GM23248 (cell line): ENCODE results near the gene OR2W1. TPM values are rescaled to one million over a fixed set of nuclear protein-coding genes. Genes with fewer than 3 reads are reported as not detected.

Experiments
- DNase-seq: peaks from one replicate; pipeline ENCODE4 v3.0.0-alpha.2; 2015
- H2AFZ ChIP-seq: fragments of 200-600 bp; sonication (generic); 2 replicates; pipeline ENCODE4 v1.6.1; 2016; ENCODE audit warnings: antibody characterized with exemption
- H3F3A ChIP-seq: fragments of 200-600 bp; sonication (generic); 2 replicates; pipeline ENCODE4 v1.6.1; 2016; ENCODE audit warnings: mild to moderate bottlenecking, antibody characterized with exemption, mixed run types; ENCODE audit not compliant: insufficient read depth
- H3K27ac ChIP-seq: fragments of 200-600 bp; sonication (generic); 2 replicates; pipeline ENCODE4 v1.5.1; 2016; ENCODE audit warnings: mild to moderate bottlenecking
- H3K27me3 ChIP-seq: fragments of 200-600 bp; sonication (generic); replicated peaks from 2 replicates; pipeline ENCODE4 v1.6.1; 2016; ENCODE audit warnings: mild to moderate bottlenecking; ENCODE audit not compliant: insufficient read depth
- H3K36me3 ChIP-seq: fragments of 200-600 bp; sonication (generic); 2 replicates; pipeline ENCODE4 v1.6.1; 2016; ENCODE audit warnings: low read depth, mild to moderate bottlenecking
- H3K4me1 ChIP-seq: fragments of 200-600 bp; sonication (generic); 2 replicates; pipeline ENCODE4 v1.6.1; 2016; ENCODE audit warnings: mild to moderate bottlenecking; ENCODE audit not compliant: insufficient read depth
- H3K4me2 ChIP-seq: fragments of 200-600 bp; sonication (generic); one replicate; pipeline ENCODE4 v1.6.1; 2016; ENCODE audit warnings: mild to moderate bottlenecking; ENCODE audit not compliant: unreplicated experiment
- H3K4me3 ChIP-seq: fragments of 200-600 bp; sonication (generic); 2 replicates; pipeline ENCODE4 v1.5.1; 2016; ENCODE audit warnings: mild to moderate bottlenecking
- H3K79me2 ChIP-seq: fragments of 200-600 bp; sonication (generic); 2 replicates; pipeline ENCODE4 v1.6.1; 2016; ENCODE audit warnings: mild to moderate bottlenecking; ENCODE audit not compliant: insufficient read depth
- H3K9ac ChIP-seq: fragments of 200-600 bp; sonication (generic); 2 replicates; pipeline ENCODE4 v1.6.1; 2016; ENCODE audit warnings: mild to moderate bottlenecking
- H3K9me2 ChIP-seq: fragments of 200-600 bp; sonication (generic); 2 replicates; pipeline ENCODE4 v1.6.1; 2016; ENCODE audit warnings: mixed run types, mild to moderate bottlenecking, moderate library complexity; ENCODE audit not compliant: insufficient read depth
- H3K9me3 ChIP-seq: fragments of 200-600 bp; sonication (generic); one replicate; pipeline ENCODE4 v1.6.1; 2017; ENCODE audit warnings: low read depth
- H4K20me1 ChIP-seq: fragments of 200-600 bp; sonication (generic); 2 replicates; pipeline ENCODE4 v1.6.0; 2016; ENCODE audit not compliant: insufficient read depth
- EZH2 ChIP-seq: fragments of 200-600 bp; sonication (generic); IDR thresholded peaks from 2 replicates; pipeline ENCODE4 v1.6.1; 2018; ENCODE audit warnings: antibody characterized with exemption, mild to moderate bottlenecking; ENCODE audit not compliant: insufficient read depth, poor library complexity, severe bottlenecking
- EZH2phosphoT487 ChIP-seq: fragments of 200-600 bp; sonication (generic); IDR thresholded peaks from 2 replicates; pipeline ENCODE4 v1.6.1; 2018; ENCODE audit warnings: antibody characterized with exemption, moderate library complexity, mild to moderate bottlenecking, low read depth; ENCODE audit not compliant: insufficient read depth
- WGBS, 2 experiments: methylation state at CpG; one replicate each; pipeline ENCODE4 v1.1.6; 2015 to 2017; ENCODE audit warnings: low lambda C conversion rate in 2 of 2, low coverage in 1 of 2; ENCODE audit errors: missing lambda C conversion rate in 2 of 2; 5-methylcytosine and 5-hydroxymethylcytosine counted together
- in situ Hi-C: fragments of 300-500 bp; cut with MboI; formaldehyde crosslinking; loops from 2 replicates; pipeline ENCODE4 v1.15.0; 2020
- polyA plus RNA-seq: library from polyadenylated mRNA; unstranded; fragments of >200 nt; fragmentation: Nextera tagmentation; extraction: Ambion mirVana; gene quantifications from 2 replicates; pipeline ENCODE4 v1.2.1, GENCODE V29; 2016
- total RNA-seq: library from RNA; depleted of rRNA; stranded (reverse); fragments of >200 nt; shearing (Covaris generic); gene quantifications from 2 replicates; pipeline ENCODE4 v1.2.3, GENCODE V29; 2014

Gene OR2W1
- total and polyA plus RNA-seq, 2 experiments from 2014 or later: not detected

DNA sequence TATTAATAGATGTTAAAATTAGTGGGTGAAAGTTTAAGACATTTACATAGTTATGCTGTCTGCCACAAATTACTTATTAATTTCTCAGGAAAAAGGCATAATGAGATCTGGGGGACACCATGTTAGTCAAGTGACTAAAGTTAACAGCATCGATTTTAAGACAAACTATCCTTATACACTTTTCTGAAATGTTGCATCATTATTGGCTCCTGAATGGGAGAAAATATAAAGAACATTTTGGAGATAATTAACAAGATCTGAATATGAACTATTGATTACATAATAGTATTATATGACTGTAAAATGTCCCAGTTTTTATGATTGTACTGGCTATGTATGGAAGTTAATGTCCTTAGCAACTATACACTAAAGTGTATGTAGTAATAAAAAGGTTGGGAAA, 34.2 kb upstream of the OR2W1 start:
- no peak overlapping the region for H2AFZ ChIP-seq
- no peaks in the 10 kb centered on the region for H4K20me1 ChIP-seq
- H3K27me3 ChIP-seq: no peaks in the 10 kb centered on the region
- no peak overlapping the region for H3K27ac ChIP-seq
- no peak overlapping the region for H3K9ac ChIP-seq
- H3K9me2 ChIP-seq: no peaks in the 10 kb centered on the region
- DNase-seq: no peak
- no peak overlapping the region for H3K4me2 ChIP-seq
- H3F3A ChIP-seq: no peaks in the 10 kb centered on the region
- no peaks in the 10 kb centered on the region for H3K79me2 ChIP-seq
- no peaks in the 10 kb centered on the region for H3K36me3 ChIP-seq
- H3K4me1 ChIP-seq: no peaks in the 10 kb centered on the region
- TF ChIP-seq EZH2: no peak
- in situ Hi-C loops: no loop called here
- no peak overlapping the region for H3K4me3 ChIP-seq
- no peaks in the 10 kb centered on the region for H3K9me3 ChIP-seq
- WGBS, 2 experiments: 23 to 25% methylated on average over 1 of the region's 1 CpG

DNA sequence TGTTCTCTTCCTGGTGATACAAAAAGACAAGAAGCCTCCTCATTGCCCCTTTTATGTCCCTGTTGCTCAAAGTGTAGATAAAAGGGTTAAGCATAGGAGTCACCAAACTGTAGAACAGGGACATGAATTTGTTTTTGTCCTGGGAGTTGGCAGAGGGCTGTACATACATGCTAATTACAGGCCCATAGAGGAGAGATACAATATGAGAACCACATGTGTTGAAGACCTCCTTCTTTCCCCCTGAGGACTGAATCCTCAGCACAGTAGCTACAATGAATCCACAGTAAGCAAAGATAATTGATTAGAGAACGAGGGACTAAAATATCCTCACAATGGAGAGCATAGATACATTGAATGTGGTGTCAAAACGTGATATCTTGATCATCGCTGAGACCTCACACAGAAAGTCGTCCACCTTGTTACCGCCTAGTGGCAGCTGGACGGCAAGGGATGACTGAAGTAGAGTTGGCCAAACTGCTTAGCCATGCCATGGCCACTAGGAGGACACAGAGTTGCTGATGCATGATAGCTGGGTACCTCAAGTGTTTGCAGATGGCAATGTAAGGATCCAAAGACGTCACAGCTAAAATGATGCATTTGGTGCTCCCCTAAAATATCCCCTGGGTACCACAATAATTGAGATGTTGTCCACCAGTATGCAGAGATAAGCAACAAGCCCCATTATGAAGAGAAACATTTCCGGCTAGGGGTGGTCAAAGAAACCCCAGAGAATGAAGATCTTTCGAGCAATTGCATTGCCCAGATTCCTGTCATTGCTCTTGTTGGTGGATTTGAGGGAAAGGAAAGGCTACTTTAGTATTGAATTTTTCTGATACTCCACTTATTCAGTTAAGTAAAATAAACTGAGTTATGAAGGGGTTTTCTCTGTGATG, 27.1 kb upstream of the OR2W1 start:
- Histone ChIP-seq H3K4me2 (no peak overlapping the region), H3K4me3 (no peak overlapping the region), H3K4me1 (no peaks in the 10 kb centered on the region), H3K9me2 (no peaks in the 10 kb centered on the region), H3K9me3 (peaks cover 3% of the 10 kb centered on the region), H3F3A (no peaks in the 10 kb centered on the region), H3K79me2 (no peaks in the 10 kb centered on the region), H2AFZ (no peak overlapping the region), H3K36me3 (no peaks in the 10 kb centered on the region), H3K27me3 (no peaks in the 10 kb centered on the region), H3K27ac (no peak overlapping the region), H3K9ac (no peak overlapping the region), H4K20me1 (no peaks in the 10 kb centered on the region)
- in situ Hi-C loops: no loop called here
- no peak for TF ChIP-seq EZH2phosphoT487
- TF ChIP-seq EZH2: no peak
- 18% methylated on average over 9 of the region's 9 CpGs for WGBS, 2 experiments
- peak; percentile 55 for DNase-seq

DNA sequence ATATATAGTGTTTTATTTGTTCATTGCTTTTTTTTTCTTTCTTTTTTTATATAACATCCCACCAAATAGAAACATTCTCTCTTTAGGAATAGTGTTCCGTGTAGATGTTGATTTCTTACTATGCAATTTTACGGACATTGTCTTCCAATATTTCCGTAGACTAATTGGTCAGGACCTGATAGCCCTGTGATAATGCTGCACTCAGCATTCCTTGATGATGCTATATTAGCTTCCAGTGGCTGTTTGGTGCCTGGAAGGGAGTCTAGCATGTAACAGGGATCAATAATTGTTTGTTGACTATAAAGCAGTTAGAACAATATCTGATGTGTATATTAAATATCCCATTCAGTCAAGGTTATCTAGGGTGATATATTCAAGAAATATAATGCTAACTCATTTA, 6.7 kb upstream of the OR2W1 start:
- DNase-seq: no peak
- Histone ChIP-seq H3K27ac (no peak overlapping the region), H3K9me3 (no peaks in the 10 kb centered on the region), H3F3A (no peaks in the 10 kb centered on the region), H3K4me1 (no peaks in the 10 kb centered on the region), H3K9ac (no peak overlapping the region), H3K4me2 (no peak overlapping the region), H3K9me2 (no peaks in the 10 kb centered on the region; the same call in 1 of the 2 replicates), H2AFZ (no peak overlapping the region), H3K4me3 (no peak overlapping the region), H4K20me1 (no peaks in the 10 kb centered on the region), H3K79me2 (no peaks in the 10 kb centered on the region), H3K27me3 (no peaks in the 10 kb centered on the region), H3K36me3 (no peaks in the 10 kb centered on the region)
- TF ChIP-seq EZH2phosphoT487 (no peak), EZH2 (no peak)
- 35 to 38% methylated on average over 3 of the region's 3 CpGs for WGBS, 2 experiments
- in situ Hi-C loops: no loop called here

DNA sequence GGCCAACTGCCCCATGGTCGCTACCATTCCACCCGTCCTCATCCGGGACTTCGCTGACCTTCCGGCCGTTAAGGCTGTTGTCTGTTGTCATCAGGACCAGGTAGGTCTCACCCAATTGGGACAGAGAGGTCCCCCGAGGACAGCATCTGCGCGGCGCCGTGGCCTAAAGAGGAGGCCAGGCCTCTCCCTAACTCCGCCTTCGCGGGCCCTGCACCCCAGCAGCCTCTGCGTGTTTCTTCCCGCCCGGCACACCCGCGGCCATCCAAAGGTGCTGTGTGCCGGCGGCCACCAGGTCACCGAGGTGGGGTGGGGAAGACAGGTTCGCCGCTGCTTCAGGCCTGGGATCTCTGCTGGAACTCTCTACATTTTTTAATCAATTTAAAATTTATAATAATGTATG, 9.0 kb downstream of the OR2W1 start:
- no peak overlapping the region for H2AFZ ChIP-seq
- no peak overlapping the region for H3K4me2 ChIP-seq
- no peak overlapping the region for H3K27ac ChIP-seq
- in situ Hi-C loops: no loop called here
- H3K4me1 ChIP-seq: no peaks in the 10 kb centered on the region
- no peaks in the 10 kb centered on the region for H3K9me3 ChIP-seq
- 79 to 80% methylated on average over 24 of the region's 24 CpGs for WGBS, 2 experiments
- no peak overlapping the region for H3K4me3 ChIP-seq
- no peaks in the 10 kb centered on the region for H3K79me2 ChIP-seq
- H3K9me2 ChIP-seq: no peaks in the 10 kb centered on the region
- H3K27me3 ChIP-seq: no peaks in the 10 kb centered on the region
- no peaks in the 10 kb centered on the region for H4K20me1 ChIP-seq
- DNase-seq: no peak
- no peak overlapping the region for H3K9ac ChIP-seq
- H3F3A ChIP-seq: no peaks in the 10 kb centered on the region
- H3K36me3 ChIP-seq: no peaks in the 10 kb centered on the region
- TF ChIP-seq EZH2 (no peak), EZH2phosphoT487 (no peak)

DNA sequence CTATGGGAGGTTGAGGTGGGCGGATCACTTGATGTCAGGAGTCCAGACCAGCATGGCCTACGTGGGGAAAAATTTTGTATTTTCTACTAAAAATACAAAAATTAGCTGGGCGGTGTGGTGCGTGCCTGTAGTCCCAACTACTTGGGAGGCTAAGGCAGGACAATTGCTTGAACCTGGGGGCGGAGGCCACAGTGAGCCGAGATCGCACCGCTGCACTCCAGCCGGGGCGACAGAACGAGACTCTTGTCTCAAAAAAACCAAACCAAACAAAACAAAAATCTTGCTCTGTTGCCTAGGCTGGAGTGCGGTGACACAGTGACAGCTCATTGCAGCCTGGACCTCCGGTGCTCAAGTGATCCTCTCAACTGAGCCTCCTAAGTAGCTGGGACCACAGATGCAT, 16.2 kb downstream of the OR2W1 start:
- Histone ChIP-seq H3K9me3 (no peaks in the 10 kb centered on the region), H3K4me2 (no peak overlapping the region), H3K4me3 (no peak overlapping the region), H3K27me3 (peaks cover 4% of the 10 kb centered on the region; the same call in 1 of the 2 replicates), H3F3A (no peaks in the 10 kb centered on the region), H3K9ac (no peak overlapping the region), H3K9me2 (no peaks in the 10 kb centered on the region), H4K20me1 (no peaks in the 10 kb centered on the region), H3K27ac (no peak overlapping the region), H3K79me2 (no peaks in the 10 kb centered on the region), H3K4me1 (no peaks in the 10 kb centered on the region), H3K36me3 (no peaks in the 10 kb centered on the region), H2AFZ (no peak overlapping the region)
- WGBS, 2 experiments: 71 to 77% methylated on average over 13 of the region's 13 CpGs
- DNase-seq: no peak
- TF ChIP-seq EZH2 (no peak), EZH2phosphoT487 (no peak)
- in situ Hi-C loops: no loop called here
